HepG2 (cell line): ENCODE data around the gene TSEN54. TPM values are rescaled to one million over a fixed set of nuclear protein-coding genes. Genes with fewer than 3 reads are reported as not detected.

Source experiments
- ATAC-seq: fragments of 200-7000 bp; cut with Tn5 transposase; 3 replicates; pipeline ENCODE4 v1.9.1; 2020; ENCODE audit warnings: mild to moderate bottlenecking, moderate library complexity
- BruUV-seq: library from RNA; stranded (reverse); fragments of 400-500 nt; replicated peaks from 2 replicates; lab custom pipeline; 2021; lab: Mats Ljungman, UMichigan
- CTCF ChIA-PET: fragments of 300-600 bp; formaldehyde crosslinking; extraction: SDS; loops from one replicate; lab custom pipeline; 2021; ENCODE audit warnings: low total read pairs, inconsistent platforms, low intra/inter-chr PET ratio; lab: Yijun Ruan, JAX
- POLR2A ChIA-PET: fragments of 350-600 bp; sonication (Branson Sonifier 250); formaldehyde crosslinking; loops from one replicate; lab custom pipeline; 2020; ENCODE audit warnings: antibody characterized with exemption, inconsistent platforms; lab: Yijun Ruan, JAX
- DNase-seq: peaks from one replicate; pipeline ENCODE4 v3.0.0-alpha.2; 2015; ENCODE audit warnings: low spot score
- FAIRE-seq: peaks from 3 replicates; lab custom pipeline; 2011; peaks lifted over from hg19 to GRCh38; lab: Jason Lieb, UNC
- H2AFZ ChIP-seq: one replicate; pipeline ENCODE4 v1.6.1; 2011; ENCODE audit warnings: low read length, inconsistent platforms
- H3K27ac ChIP-seq: fragments of 300-600 bp; 3 replicates; pipeline ENCODE4 v1.8.0; 2011; ENCODE audit warnings: mixed run types, mild to moderate bottlenecking, mixed read lengths, low read length, inconsistent platforms; ENCODE audit not compliant: insufficient read depth; ENCODE audit errors: extremely low read length
- H3K27me3 ChIP-seq, 2 experiments: fragments of 200-600 bp in 1 of 2; 2 replicates in 1 of 2; 3 replicates in 1 of 2; pipeline versions ENCODE4 v1.6.0 to v1.8.0; 2011; ENCODE audit warnings: low read length in 2 of 2, mild to moderate bottlenecking in 2 of 2, moderate library complexity in 2 of 2, inconsistent platforms in 1 of 2; ENCODE audit not compliant: insufficient read depth in 2 of 2, control insufficient read depth in 1 of 2
- H3K36me3 ChIP-seq, 2 experiments: fragments of 200-600 bp in 1 of 2; replicated peaks in 1 of 2; 2 replicates in 1 of 2; 3 replicates in 1 of 2; pipeline versions ENCODE4 v1.5.1 to v1.8.0; 2011; ENCODE audit warnings: low read length in 2 of 2, inconsistent platforms in 1 of 2; ENCODE audit not compliant: insufficient read depth in 2 of 2, control insufficient read depth in 1 of 2
- H3K4me1 ChIP-seq: 2 replicates; pipeline ENCODE4 v1.5.1; 2012; ENCODE audit warnings: low read length, inconsistent platforms; ENCODE audit not compliant: insufficient read depth
- H3K4me2 ChIP-seq: 2 replicates; pipeline ENCODE4 v1.6.0; 2011; ENCODE audit warnings: low read depth, low read length, inconsistent platforms
- H3K4me3 ChIP-seq, 3 experiments: fragments of 200-600 bp in 1 of 3; sonication (generic), shearing (Covaris generic) in 1 of 3; replicated peaks in 1 of 3; 2 replicates each; pipeline ENCODE4 v1.5.1; 2011 to 2016; ENCODE audit warnings: low read length in 3 of 3, inconsistent platforms in 2 of 3, low read depth in 2 of 3, mild to moderate bottlenecking in 2 of 3, control low read depth in 1 of 3, mixed read lengths in 1 of 3; ENCODE audit not compliant: insufficient read depth in 1 of 3
- H3K79me2 ChIP-seq: one replicate; pipeline ENCODE4 v1.6.1; 2011; ENCODE audit warnings: low read length, inconsistent platforms; ENCODE audit not compliant: insufficient read depth
- H3K9ac ChIP-seq: 2 replicates; pipeline ENCODE4 v1.6.0; 2011; ENCODE audit warnings: mild to moderate bottlenecking, low read depth, low read length, inconsistent platforms; ENCODE audit not compliant: insufficient read depth
- H3K9me3 ChIP-seq: 2 replicates; pipeline ENCODE4 v1.5.1; 2012; ENCODE audit warnings: mild to moderate bottlenecking, low read length
- H4K20me1 ChIP-seq: 2 replicates; pipeline ENCODE4 v1.6.0; 2011; ENCODE audit warnings: inconsistent platforms, mild to moderate bottlenecking, low read length, moderate library complexity; ENCODE audit not compliant: insufficient read depth
- ELK4 ChIP-seq: sonication (generic); formaldehyde crosslinking; IDR thresholded peaks from 2 replicates; pipeline ENCODE4 v1.9.0; 2021; ENCODE audit warnings: missing genetic modification reagents, borderline replicate concordance
- FOXM1 ChIP-seq: sonication (generic); formaldehyde crosslinking; IDR thresholded peaks from 2 replicates; pipeline ENCODE4 v1.5.0; 2020; ENCODE audit warnings: missing genetic modification reagents
- FUBP1 ChIP-seq: sonication (generic); formaldehyde crosslinking; IDR thresholded peaks from 2 replicates; pipeline ENCODE4 v1.5.1; 2020; ENCODE audit warnings: missing genetic modification reagents, mild to moderate bottlenecking, borderline replicate concordance
- GFI1 ChIP-seq: sonication (generic); formaldehyde crosslinking; IDR thresholded peaks from 2 replicates; pipeline ENCODE4 v1.5.0; 2020; ENCODE audit warnings: missing genetic modification reagents, mild to moderate bottlenecking, borderline replicate concordance
- MTA3 ChIP-seq: sonication (generic); formaldehyde crosslinking; IDR thresholded peaks from 2 replicates; pipeline ENCODE4 v1.4.0; 2020; ENCODE audit warnings: missing genetic modification reagents
- MXD4 ChIP-seq: IDR thresholded peaks from 2 replicates; pipeline ENCODE4 v1.6.1; 2016; ENCODE audit warnings: mild to moderate bottlenecking, missing biosample characterization, missing genetic modification reagents
- NCOA1 ChIP-seq: sonication (generic); formaldehyde crosslinking; IDR thresholded peaks from 2 replicates; pipeline ENCODE4 v1.9.0; 2021; ENCODE audit warnings: missing genetic modification reagents
- ZFP36L2 ChIP-seq: sonication (generic); formaldehyde crosslinking; IDR thresholded peaks from 2 replicates; pipeline ENCODE4 v1.4.0; 2020; ENCODE audit warnings: missing genetic modification reagents
- ZNF251 ChIP-seq: sonication (generic); formaldehyde crosslinking; IDR thresholded peaks from 2 replicates; pipeline ENCODE4 v1.9.0; 2021; ENCODE audit warnings: mild to moderate bottlenecking, missing genetic modification reagents
- ZNF317 ChIP-seq: sonication (generic); formaldehyde crosslinking; IDR thresholded peaks from 2 replicates; pipeline ENCODE4 v1.5.0; 2020; ENCODE audit warnings: mild to moderate bottlenecking, missing genetic modification reagents
- ZNF646 ChIP-seq: sonication (generic); formaldehyde crosslinking; IDR thresholded peaks from 2 replicates; pipeline ENCODE4 v1.9.0; 2021; ENCODE audit warnings: mild to moderate bottlenecking, missing genetic modification reagents
- ZUFSP ChIP-seq: sonication (generic); formaldehyde crosslinking; IDR thresholded peaks from 2 replicates; pipeline ENCODE4 v1.9.0; 2021; ENCODE audit warnings: missing genetic modification reagents, mild to moderate bottlenecking, borderline replicate concordance
- WGBS: methylation state at CpG from one replicate; pipeline ENCODE4 v1.1.6; 2017; ENCODE audit warnings: low lambda C conversion rate; 5-methylcytosine and 5-hydroxymethylcytosine counted together
- in situ Hi-C: cut with HindIII; loops from 2 replicates; pipeline ENCODE4 v1.10.0; 2017; ENCODE audit warnings: low pct_unique_long_range_greater_than_20kb; ENCODE audit not compliant: extremely low pct_ligation_motif_present
- intact Hi-C: fragments of 100-400 bp; cut with micrococcal nuclease; formaldehyde crosslinking; loops from one replicate; pipeline ENCODE4 v1.10.0; 2022; ENCODE audit not compliant: unreplicated experiment
- polyA plus RNA-seq, 8 experiments: library from polyadenylated mRNA; depleted of rRNA in 3 of 8; stranded (reverse) in 7 of 8; unstranded in 1 of 8; fragments of >200 nt; fragmentation: Illumina TruSeq in 4 of 8; extraction: Trizol in 4 of 8; gene quantifications; 2 replicates each; pipeline versions ENCODE4 v1.2.1 to v1.2.3, GENCODE V29; 2011 to 2016; ENCODE audit warnings: low read depth in 4 of 8, missing spikeins in 1 of 8, mixed read lengths in 1 of 8; ENCODE audit not compliant: insufficient read depth in 1 of 8
- total RNA-seq, 5 experiments: library from RNA; depleted of rRNA; stranded (reverse); fragments of >200 nt; fragmentation: Illumina TruSeq; extraction: Trizol; gene quantifications; 2 replicates each; pipeline ENCODE4 v1.2.3, GENCODE V29; 2016; ENCODE audit warnings: low read depth in 1 of 5

The TSEN54 gene
- total and polyA plus RNA-seq, 2 of the 13 experiments (the other 11 are each of a cell fraction or from before 2014, with no cell fraction given) = 62.9 to 63.3 TPM

- no peak overlapping the region for H3K4me2 ChIP-seq
- H3K79me2 ChIP-seq = peaks cover 18% of the 10 kb centered on the region
- H4K20me1 ChIP-seq = peaks cover 7% of the 10 kb centered on the region; the same call in 1 of the 2 replicates
- intact Hi-C loops = no loop called here
- BruUV-seq = no TSS peak
- H3K27ac ChIP-seq = no peak overlapping the region
- no peak overlapping the region for H2AFZ ChIP-seq
- no peak for DNase-seq
- in situ Hi-C loops = no loop called here
- ChIA-PET POLR2A (interaction anchor here (1.3 kb wide), 1 partner anchor 15 kb away, joined by 3 read pairs; the partner anchor contains the start of gene TSEN54), CTCF (no interaction called here)
- H3K4me1 ChIP-seq = peaks cover 13% of the 10 kb centered on the region
- FAIRE-seq = no peak
- H3K9ac ChIP-seq = no peak overlapping the region
- ATAC-seq = no peak
- 92% methylated on average over 7 of the region's 7 CpGs for WGBS
- no peaks in the 10 kb centered on the region for H3K27me3 ChIP-seq
- peaks cover 5 to 23% of the 10 kb centered on the region in 2 experiments; a peak in 4 of 5 replicates for H3K36me3 ChIP-seq
- H3K4me3 ChIP-seq = no peak overlapping the region
- no peaks in the 10 kb centered on the region for H3K9me3 ChIP-seq
- TF ChIP-seq ZNF317 (CRISPR knock-in tag) (no peak), MTA3 (CRISPR knock-in tag) (no peak), NCOA1 (CRISPR knock-in tag) (no peak), ZUFSP (CRISPR knock-in tag) (no peak), ZFP36L2 (CRISPR knock-in tag) (no peak), ZNF251 (CRISPR knock-in tag) (no peak), GFI1 (CRISPR knock-in tag) (no peak), ZNF646 (CRISPR knock-in tag) (no peak), MXD4 (CRISPR knock-in tag) (no peak), ELK4 (CRISPR knock-in tag) (no peak), FUBP1 (CRISPR knock-in tag) (no peak), FOXM1 (no peak)
These were observed 15.4 kb downstream of the TSEN54 start for GRCh38 chr17:75531721-75532072.
